ENCODE results near the gene ROR1. TPM values are rescaled to one million over a fixed set of nuclear protein-coding genes. Genes with fewer than 3 reads are reported as not detected.

Gene ROR1
- total RNA-seq (2021; ENCODE audit: unreplicated experiment) (2.7 TPM), Bru-seq, nascent RNA (percentile 46 among the genes with signal in this experiment), BruChase-seq, experiment 1, labeled RNA remaining after a 6-hour chase (percentile 31 among the genes with signal in this experiment), BruChase-seq, experiment 2, labeled RNA remaining after a 2-hour chase (percentile 40 among the genes with signal in this experiment)
- polyA plus RNA-seq (2012) = 0.94 and 1.3 TPM in 2 replicates
- long read RNA-seq, partial matches to known transcripts = 1 of 1 reads
- long read RNA-seq, other reads (novel, unspliced or antisense) = 0 of 1 reads

GRCh38 chr1:63773815-63774616 lies at the start of gene ROR1:
Gene ROR1, plus strand, starts transcription at chr1:63774017.
- no peaks in the 10 kb centered on the region for H3K9me3 ChIP-seq (ENCODE audit: control insufficient read depth in 1 of 2, insufficient read depth in 1 of 2, low read depth in 1 of 2, low read length in 2 of 2)
- RAD21 ChIA-PET (ENCODE audit: low non-redundant PET in 1 of 2, low total read pairs in 2 of 2, uncharacterized antibody in 2 of 2, unreplicated experiment in 2 of 2) = interaction anchor here (1.0 kb wide), 2 partner anchors 337 to 364 kb away, joined by 3 to 4 read pairs; no protein-coding TSS in a partner anchor
- BruUV-seq (replicated peaks) = no TSS peak
- intact Hi-C loops (cut with micrococcal nuclease) = loop anchor here (5.0 to 10.0 kb wide), 3 partner anchors 141 to 363 kb away; no protein-coding TSS in a partner anchor
- H3K27me3 ChIP-seq (ENCODE audit: insufficient read depth, low read length) = no peaks in the 10 kb centered on the region
- H3K9ac ChIP-seq (ENCODE audit: low read length) = peak within 1 kb of the TSS; percentile 50
- no peaks in the 10 kb centered on the region for H3K9me2 ChIP-seq (ENCODE audit: insufficient read depth)
- H3K79me2 ChIP-seq (ENCODE audit: insufficient read depth, low read length) = no peaks in the 10 kb centered on the region
- peak; percentile 95 for ATAC-seq
- no peaks in the 10 kb centered on the region for H3K36me3 ChIP-seq (ENCODE audit: control insufficient read depth in 1 of 2, insufficient read depth in 2 of 2, low read length in 2 of 2)
- no peak within 1 kb of the TSS; the same call in 1 of the 2 replicates for H3K27ac ChIP-seq (ENCODE audit: low read depth, low read length)
- peak within 1 kb of the TSS; percentile 97 for H2AFZ ChIP-seq (ENCODE audit: low read depth, low read length, poor library complexity, severe bottlenecking)
- no peaks in the 10 kb centered on the region for H4K20me1 ChIP-seq (ENCODE audit: insufficient read depth)
- H3K4me1 ChIP-seq (ENCODE audit: control insufficient read depth in 1 of 2, insufficient read depth in 2 of 2, low read length in 2 of 2) = peaks cover 11 to 24% of the 10 kb centered on the region in 2 experiments; a peak in 3 of 4 replicates
- CTCF ChIA-PET = interaction anchor here (0.7 to 2.1 kb wide), 5 partner anchors 25 to 469 kb away, joined by 3 to 12 read pairs (median 4); no protein-coding TSS in a partner anchor
- POLR2A ChIA-PET = interaction anchor here (0.7 kb wide), 2 partner anchors 9 to 13 kb away, joined by 3 read pairs; no protein-coding TSS in a partner anchor
- H3K4me3 ChIP-seq (replicated peaks in 1 of 2; ENCODE audit: low read depth in 1 of 2, low read length in 2 of 2) = peak within 1 kb of the TSS; percentile 58 to 70
- peak within 1 kb of the TSS; percentile 95 for H3K4me2 ChIP-seq (ENCODE audit: low read length)
- DNase-seq (ENCODE audit: low read depth, low spot score) = peak; percentile 72
- TF ChIP-seq EZH2phosphoT487 (IDR thresholded peaks at IDR 0.05; ENCODE audit: borderline replicate concordance) = no peak
- no peak for TF ChIP-seq EZH2 (IDR thresholded peaks at IDR 0.05)
- peak; percentile 97 for TF ChIP-seq MAX (IDR thresholded peaks at IDR 0.05)
- peak; percentile 94 for TF ChIP-seq CBX3 (IDR thresholded peaks at IDR 0.05; ENCODE audit: low read depth)
- TF ChIP-seq TCF7L2 (IDR thresholded peaks at IDR 0.05; ENCODE audit: borderline replicate concordance, extremely low read depth, insufficient read depth, insufficient read length) = no peak
- TF ChIP-seq CTCF (IDR thresholded peaks at IDR 0.05 in 2 of 3, conservative IDR thresholded peaks at IDR 0.05 in 1 of 3; ENCODE audit: borderline replicate concordance in 1 of 3, insufficient read depth in 1 of 3, low read depth in 2 of 3, low read length in 2 of 3) = peak; percentile 52 to 67 (median 67)
- peak; percentile 15; the same call in 1 of the 2 replicates for TF ChIP-seq SP1 (IDR thresholded peaks at IDR 0.05; ENCODE audit: low read depth)
- TF ChIP-seq ZBTB33 (IDR thresholded peaks at IDR 0.05; ENCODE audit: extremely low read depth, insufficient replicate concordance, low read length) = no peak
- TF ChIP-seq ZNF274 (IDR thresholded peaks at IDR 0.05; ENCODE audit: low read depth, low read length) = no peak
- peak; percentile 76 for TF ChIP-seq RAD21 (IDR thresholded peaks at IDR 0.05; ENCODE audit: low read depth)
- TF ChIP-seq REST (IDR thresholded peaks at IDR 0.05; ENCODE audit: low read depth) = no peak
- no peak for TF ChIP-seq JUND (IDR thresholded peaks at IDR 0.05)
- peak; percentile 60 for TF ChIP-seq POLR2AphosphoS5 (IDR thresholded peaks at IDR 0.05; ENCODE audit: low read depth, low read length)
- no peak for TF ChIP-seq CEBPB (IDR thresholded peaks at IDR 0.05; ENCODE audit: low read depth)
- TF ChIP-seq SIN3A (IDR thresholded peaks at IDR 0.05; ENCODE audit: low read depth) = peak; percentile 39; the same call in 1 of the 2 replicates
- no peak for TF ChIP-seq EGR1 (IDR thresholded peaks at IDR 0.05; ENCODE audit: low read depth)

All from HCT116 (cell line).